Measurements from ENCODE around the gene SNAP25. TPM values are rescaled to one million over a fixed set of nuclear protein-coding genes. Genes with fewer than 3 reads are reported as not detected.

Gene SNAP25
- total RNA-seq: under 1 TPM; 0.15 to 0.17 TPM

- CTCF ChIA-PET: no interaction called here
- POLR2A ChIA-PET: no interaction called here
Measured at GRCh38 chr20:10218536-10219451, at the start of gene SNAP25. TSS of gene SNAP25 (plus strand) at chr20:10218830. CDS start at chr20:10275492, 56,662 bp downstream.

GRCh38 chr20:10169752-10170151 is 48.9 kb upstream of the SNAP25 start:
- CTCF ChIA-PET: no interaction called here
- POLR2A ChIA-PET: no interaction called here

DNA sequence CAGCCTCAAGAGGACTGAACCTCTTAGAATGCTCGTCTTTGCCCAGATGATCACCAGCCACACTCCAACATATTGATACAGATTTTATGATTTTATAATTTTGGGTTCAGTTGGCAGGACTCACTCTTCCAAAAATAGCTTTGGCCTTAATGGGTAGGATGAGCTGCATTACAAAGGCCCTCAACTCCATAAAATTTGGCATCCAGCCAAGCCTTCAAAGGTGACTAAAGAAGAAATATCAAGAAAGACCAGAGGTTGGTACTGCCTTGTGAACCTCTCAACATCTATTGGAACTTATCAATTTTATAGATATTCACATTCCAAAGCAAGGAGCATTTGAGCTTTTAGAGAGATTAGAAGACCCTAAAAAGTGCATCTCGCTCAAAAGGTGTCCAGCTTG is 48.4 kb upstream of the SNAP25 start:
- ChIA-PET CTCF (no interaction called here), POLR2A (no interaction called here)

- POLR2A ChIA-PET: no interaction called here
- CTCF ChIA-PET: no interaction called here
Measured at GRCh38 chr20:10171864-10172751, 46.5 kb upstream of the SNAP25 start.

DNA sequence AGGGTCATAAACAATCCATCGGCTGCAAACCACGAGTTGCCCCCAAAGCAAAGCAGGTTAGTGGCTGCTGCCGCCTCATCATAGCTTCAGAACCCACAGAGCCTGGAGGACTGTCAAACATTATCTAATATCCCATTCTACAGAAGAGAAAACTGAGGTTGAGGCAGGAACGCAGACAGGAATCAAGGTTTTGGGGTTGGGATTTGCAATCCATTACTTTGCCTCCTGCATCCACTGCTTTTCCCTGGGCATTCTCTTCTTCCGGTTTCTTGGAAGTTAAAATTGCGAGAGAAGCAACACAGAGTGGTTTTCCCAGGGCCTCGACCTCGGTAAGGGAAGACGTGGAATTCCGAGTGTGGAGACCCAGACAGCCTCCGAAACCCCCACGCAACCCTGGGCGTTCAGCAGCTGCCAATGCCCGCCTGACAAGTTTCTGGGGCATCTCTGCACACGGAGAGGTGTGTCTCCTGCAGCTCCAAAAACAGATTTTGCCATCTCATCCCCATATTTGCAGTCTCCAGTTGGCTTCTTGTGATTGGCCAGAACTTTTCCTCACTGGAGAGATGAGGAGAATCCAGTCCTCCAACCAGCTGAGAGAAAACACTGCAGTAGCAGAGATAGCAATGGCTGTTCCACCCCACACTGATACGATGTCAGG is 45.5 kb upstream of the SNAP25 start:
- ChIA-PET CTCF (no interaction called here), POLR2A (no interaction called here)

- ChIA-PET CTCF (no interaction called here), POLR2A (no interaction called here)
Measured at GRCh38 chr20:10174400-10174799, 44.2 kb upstream of the SNAP25 start.

DNA sequence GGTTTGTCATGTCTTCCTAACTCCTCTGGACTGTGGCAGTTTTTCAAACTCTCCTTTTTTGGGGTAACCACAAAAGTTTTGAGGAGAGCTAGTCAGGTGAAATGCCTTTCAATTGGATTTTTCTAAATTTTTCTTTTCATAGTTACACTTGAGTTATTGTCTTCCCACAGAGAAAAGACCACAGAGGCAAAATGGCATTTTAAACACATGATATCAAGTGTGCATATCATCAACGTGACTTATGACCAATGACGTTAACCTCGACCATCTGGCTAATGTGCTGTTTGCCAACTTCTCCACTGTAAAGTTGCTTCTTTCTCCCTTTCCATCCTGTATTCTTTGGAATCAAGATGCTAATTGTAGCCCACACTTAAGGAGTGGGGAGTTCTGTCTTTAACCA is 41.3 kb upstream of the SNAP25 start:
- POLR2A ChIA-PET: no interaction called here
- CTCF ChIA-PET: no interaction called here

- POLR2A ChIA-PET: no interaction called here
Measured at GRCh38 chr20:10178091-10178490, 40.5 kb upstream of the SNAP25 start.

GRCh38 chr20:10178727-10179313 is 39.8 kb upstream of the SNAP25 start:
- CTCF ChIA-PET: no interaction called here
- POLR2A ChIA-PET: no interaction called here

More at GRCh38 chr20:10178091-10178490, 40.5 kb upstream of the SNAP25 start:
- CTCF ChIA-PET: no interaction called here

- POLR2A ChIA-PET: no interaction called here
- CTCF ChIA-PET: no interaction called here
Measured at GRCh38 chr20:10179574-10180298, 38.9 kb upstream of the SNAP25 start.

DNA sequence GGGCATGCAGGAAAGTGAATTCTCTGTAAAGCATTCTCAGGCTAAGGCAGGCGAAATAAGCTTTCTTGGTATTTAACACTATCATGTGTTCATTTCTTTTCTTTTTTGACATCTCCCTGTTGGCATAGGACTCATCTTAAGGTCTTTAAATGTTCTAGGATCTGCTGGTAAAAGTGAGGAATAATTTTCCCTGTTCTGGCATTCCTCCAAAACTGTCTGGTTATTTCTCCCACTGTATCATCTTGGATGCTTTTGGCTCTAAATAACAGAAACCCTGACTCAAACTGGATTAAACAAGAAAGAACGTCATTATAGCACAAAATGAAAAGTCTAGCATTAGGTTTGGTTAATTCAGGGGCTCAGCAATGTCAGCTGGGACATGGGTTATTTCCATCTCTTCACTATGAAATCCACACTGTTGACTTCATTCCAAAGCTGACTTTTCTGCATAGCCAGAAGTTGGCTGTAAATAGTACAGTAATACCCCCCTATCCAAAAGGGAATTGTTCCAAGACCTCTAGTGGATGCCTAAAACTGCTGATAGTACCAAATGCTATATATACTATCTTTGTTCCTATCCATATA is 37.9 kb upstream of the SNAP25 start:
- POLR2A ChIA-PET: no interaction called here
- CTCF ChIA-PET: no interaction called here

DNA sequence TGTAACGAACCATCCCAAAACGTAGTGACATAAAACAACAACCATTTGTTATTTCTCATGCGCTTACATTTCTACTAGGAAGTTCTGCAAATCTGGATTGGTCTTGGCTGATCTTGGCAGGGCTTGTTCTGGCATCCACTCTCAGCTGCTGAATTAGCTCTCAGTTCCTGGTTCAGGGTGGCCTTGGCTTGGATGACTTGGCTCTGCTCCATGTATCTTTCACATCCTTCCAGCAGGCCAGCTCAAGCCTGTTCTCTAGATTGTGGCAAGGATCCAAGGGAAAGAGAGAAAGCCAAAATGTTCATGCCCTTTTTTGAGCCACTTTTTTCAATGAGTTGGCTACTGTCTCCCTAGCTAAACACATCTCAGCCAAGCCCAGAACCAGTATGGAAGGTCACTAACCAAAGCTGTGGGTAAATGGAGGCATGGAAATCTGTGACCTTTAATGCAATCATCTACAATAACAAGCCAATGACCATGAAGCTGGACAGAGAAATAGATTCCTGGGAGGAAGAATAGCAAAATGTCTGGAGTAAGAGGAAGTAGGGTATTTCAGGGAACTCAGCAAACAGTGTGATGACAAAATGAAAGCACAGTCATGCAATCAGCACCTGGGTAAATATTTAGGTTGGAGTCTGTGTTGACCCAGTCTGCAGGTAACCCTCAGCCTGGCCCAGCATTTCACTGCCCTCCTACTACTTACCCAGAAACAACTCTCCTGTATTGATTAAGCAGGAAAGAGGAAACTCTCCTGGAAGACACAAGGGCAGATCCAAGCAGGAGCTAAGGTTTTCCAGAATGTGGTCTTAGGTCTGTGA is 32.7 kb upstream of the SNAP25 start:
- CTCF ChIA-PET: no interaction called here
- POLR2A ChIA-PET: no interaction called here

DNA sequence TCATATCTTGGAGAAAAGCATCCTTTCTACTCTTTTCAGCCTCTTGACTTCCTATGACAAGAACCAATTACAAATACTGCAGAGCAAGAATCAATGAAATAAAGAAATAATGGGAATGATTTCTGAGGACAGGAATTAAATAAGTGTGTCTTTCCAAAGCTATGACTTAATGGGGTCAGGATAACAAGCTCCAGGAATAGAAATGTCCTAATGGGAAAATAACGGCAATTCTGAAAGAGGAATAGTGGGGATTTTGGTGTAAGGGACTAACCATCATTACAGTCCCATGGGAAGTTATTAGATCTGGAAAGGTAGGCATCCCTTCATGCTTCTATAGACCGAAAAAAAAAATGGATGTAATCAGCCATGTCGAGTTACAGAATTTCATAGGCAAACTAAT is 28.2 kb upstream of the SNAP25 start:
- ChIA-PET CTCF (no interaction called here), POLR2A (no interaction called here)

DNA sequence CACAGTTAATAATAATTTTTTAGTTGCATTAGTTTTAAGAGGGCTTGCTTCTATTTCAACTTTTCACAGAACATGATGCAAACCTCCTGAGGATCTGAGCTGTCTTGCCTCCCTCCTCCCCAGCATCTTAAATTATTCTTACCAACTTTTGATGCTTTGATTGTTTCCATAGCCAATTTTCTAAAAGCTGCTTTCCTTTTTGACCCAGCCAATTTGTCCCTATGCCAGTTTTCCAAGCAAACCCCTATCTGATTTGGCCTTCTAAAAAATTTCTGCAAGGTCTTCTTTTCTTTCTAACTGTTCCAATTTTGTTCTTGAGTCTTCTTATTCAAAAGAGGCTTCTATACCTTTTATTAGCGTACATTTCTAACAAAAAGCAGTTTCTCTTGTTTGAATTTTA is 26.5 kb upstream of the SNAP25 start:
- CTCF ChIA-PET: no interaction called here
- POLR2A ChIA-PET: no interaction called here

DNA sequence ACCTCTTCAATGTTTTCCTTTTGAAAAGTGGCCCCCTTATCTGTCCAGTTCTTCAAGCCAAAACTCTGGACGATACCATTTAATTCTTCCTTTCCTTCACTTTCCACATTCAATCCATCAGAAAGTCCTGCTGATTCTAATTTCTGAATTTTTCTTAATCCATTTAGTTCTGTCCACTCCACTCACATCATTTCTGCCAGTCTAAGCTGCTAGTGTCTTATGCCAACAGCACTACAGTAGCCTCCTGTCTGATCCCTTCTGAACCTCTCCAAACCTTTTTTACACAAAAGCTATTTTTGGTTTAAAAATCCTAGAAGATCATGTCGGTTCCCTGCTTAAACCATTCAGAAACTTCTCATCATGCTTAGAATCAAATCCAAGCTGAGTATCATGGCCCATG is 24.5 kb upstream of the SNAP25 start:
- ChIA-PET CTCF (interaction anchor here (1.0 kb wide), 1 partner anchor 9 kb away, joined by 3 read pairs; no protein-coding TSS in a partner anchor), POLR2A (no interaction called here)

DNA sequence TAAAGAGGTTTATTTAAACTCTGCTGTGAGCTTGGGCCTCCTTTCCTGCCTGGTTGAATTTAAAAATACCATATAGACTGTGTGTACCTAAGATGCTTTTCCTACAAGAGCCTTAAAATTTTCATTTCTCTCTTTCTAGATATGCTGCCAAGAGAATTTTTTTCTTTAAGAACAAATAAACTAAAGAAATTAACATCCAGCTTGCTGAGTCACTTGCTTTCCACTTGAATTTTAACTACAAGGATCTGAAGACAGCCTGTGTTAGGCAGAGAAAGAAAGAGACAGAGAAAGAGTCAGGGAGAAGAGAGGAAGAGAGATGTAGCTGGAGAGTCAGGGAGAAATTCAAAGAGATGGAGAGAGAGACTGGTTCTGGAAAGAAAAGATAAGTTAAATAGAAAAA is 18.3 kb upstream of the SNAP25 start:
- ChIA-PET CTCF (no interaction called here), POLR2A (no interaction called here)

- CTCF ChIA-PET: no interaction called here
- POLR2A ChIA-PET: no interaction called here
Measured at GRCh38 chr20:10201321-10201870, 17.2 kb upstream of the SNAP25 start.

DNA sequence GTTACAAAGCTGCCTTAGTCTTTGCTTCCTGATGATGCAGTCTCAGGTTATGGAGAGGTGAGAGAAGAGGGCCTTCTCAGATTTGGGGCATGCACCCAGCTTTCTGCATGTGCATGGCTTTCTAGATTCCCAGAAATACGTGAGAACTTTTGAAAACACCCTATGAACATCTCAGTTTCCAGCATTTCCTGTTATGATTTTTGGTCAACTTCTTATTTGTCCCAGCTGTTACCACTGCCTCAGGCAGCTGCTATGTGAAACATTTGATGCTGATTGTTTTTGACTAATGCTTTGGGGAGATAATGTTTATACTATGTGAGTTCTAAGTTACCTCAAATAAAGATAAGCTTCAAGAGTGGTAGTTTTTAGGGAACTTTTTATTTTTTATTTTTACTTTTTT is 9.5 kb upstream of the SNAP25 start:
- POLR2A ChIA-PET: no interaction called here
- CTCF ChIA-PET: no interaction called here

All from activated CD8-positive, alpha-beta memory T cell treated with anti-CD3 and anti-CD28 coated beads for 36 hours (primary cell).